HepG2 (cell line): Measurements from ENCODE around the gene GCDH. TPM values are rescaled to one million over a fixed set of nuclear protein-coding genes. Genes with fewer than 3 reads are reported as not detected.

ENCODE experiments used
- ATAC-seq: fragments of 200-7000 bp; cut with Tn5 transposase; 3 replicates; pipeline ENCODE4 v1.9.1; 2020; ENCODE audit warnings: mild to moderate bottlenecking, moderate library complexity
- BruUV-seq: library from RNA; stranded (reverse); fragments of 400-500 nt; replicated peaks from 2 replicates; lab custom pipeline; 2021; lab: Mats Ljungman, UMichigan
- CTCF ChIA-PET: fragments of 300-600 bp; formaldehyde crosslinking; extraction: SDS; loops from one replicate; lab custom pipeline; 2021; ENCODE audit warnings: low total read pairs, inconsistent platforms, low intra/inter-chr PET ratio; lab: Yijun Ruan, JAX
- POLR2A ChIA-PET: fragments of 350-600 bp; sonication (Branson Sonifier 250); formaldehyde crosslinking; loops from one replicate; lab custom pipeline; 2020; ENCODE audit warnings: antibody characterized with exemption, inconsistent platforms; lab: Yijun Ruan, JAX
- DNase-seq: peaks from one replicate; pipeline ENCODE4 v3.0.0-alpha.2; 2015; ENCODE audit warnings: low spot score
- FAIRE-seq: peaks from 3 replicates; lab custom pipeline; 2011; peaks lifted over from hg19 to GRCh38; lab: Jason Lieb, UNC
- H2AFZ ChIP-seq: one replicate; pipeline ENCODE4 v1.6.1; 2011; ENCODE audit warnings: low read length, inconsistent platforms
- H3K27ac ChIP-seq: fragments of 300-600 bp; 3 replicates; pipeline ENCODE4 v1.8.0; 2011; ENCODE audit warnings: mixed run types, mild to moderate bottlenecking, mixed read lengths, low read length, inconsistent platforms; ENCODE audit not compliant: insufficient read depth; ENCODE audit errors: extremely low read length
- H3K27me3 ChIP-seq, 2 experiments: fragments of 200-600 bp in 1 of 2; 2 replicates in 1 of 2; 3 replicates in 1 of 2; pipeline versions ENCODE4 v1.6.0 to v1.8.0; 2011; ENCODE audit warnings: low read length in 2 of 2, mild to moderate bottlenecking in 2 of 2, moderate library complexity in 2 of 2, inconsistent platforms in 1 of 2; ENCODE audit not compliant: insufficient read depth in 2 of 2, control insufficient read depth in 1 of 2
- H3K36me3 ChIP-seq, 2 experiments: fragments of 200-600 bp in 1 of 2; replicated peaks in 1 of 2; 2 replicates in 1 of 2; 3 replicates in 1 of 2; pipeline versions ENCODE4 v1.5.1 to v1.8.0; 2011; ENCODE audit warnings: low read length in 2 of 2, inconsistent platforms in 1 of 2; ENCODE audit not compliant: insufficient read depth in 2 of 2, control insufficient read depth in 1 of 2
- H3K4me1 ChIP-seq: 2 replicates; pipeline ENCODE4 v1.5.1; 2012; ENCODE audit warnings: low read length, inconsistent platforms; ENCODE audit not compliant: insufficient read depth
- H3K4me2 ChIP-seq: 2 replicates; pipeline ENCODE4 v1.6.0; 2011; ENCODE audit warnings: low read depth, low read length, inconsistent platforms
- H3K4me3 ChIP-seq, 3 experiments: fragments of 200-600 bp in 1 of 3; sonication (generic), shearing (Covaris generic) in 1 of 3; replicated peaks in 1 of 3; 2 replicates each; pipeline ENCODE4 v1.5.1; 2011 to 2016; ENCODE audit warnings: low read length in 3 of 3, inconsistent platforms in 2 of 3, low read depth in 2 of 3, mild to moderate bottlenecking in 2 of 3, control low read depth in 1 of 3, mixed read lengths in 1 of 3; ENCODE audit not compliant: insufficient read depth in 1 of 3
- H3K79me2 ChIP-seq: one replicate; pipeline ENCODE4 v1.6.1; 2011; ENCODE audit warnings: low read length, inconsistent platforms; ENCODE audit not compliant: insufficient read depth
- H3K9ac ChIP-seq: 2 replicates; pipeline ENCODE4 v1.6.0; 2011; ENCODE audit warnings: mild to moderate bottlenecking, low read depth, low read length, inconsistent platforms; ENCODE audit not compliant: insufficient read depth
- H3K9me3 ChIP-seq: 2 replicates; pipeline ENCODE4 v1.5.1; 2012; ENCODE audit warnings: mild to moderate bottlenecking, low read length
- H4K20me1 ChIP-seq: 2 replicates; pipeline ENCODE4 v1.6.0; 2011; ENCODE audit warnings: inconsistent platforms, mild to moderate bottlenecking, low read length, moderate library complexity; ENCODE audit not compliant: insufficient read depth
- CCAR2 ChIP-seq: fragments of 200-400 bp; formaldehyde crosslinking; optimal IDR thresholded peaks from 2 replicates; pipeline ENCODE3; 2018; ENCODE audit warnings: low read depth, mild to moderate bottlenecking, low read length, moderate library complexity
- CSRNP1 ChIP-seq: sonication (generic); formaldehyde crosslinking; IDR thresholded peaks from 2 replicates; pipeline ENCODE4 v1.8.1; 2023; ENCODE audit warnings: mild to moderate bottlenecking, missing genetic modification reagents
- DMAP1 ChIP-seq: IDR thresholded peaks from 2 replicates; pipeline ENCODE4 v1.6.1; 2016
- HOXA3 ChIP-seq: sonication (generic); formaldehyde crosslinking; IDR thresholded peaks from 2 replicates; pipeline ENCODE4 v1.5.0; 2020; ENCODE audit warnings: missing genetic modification reagents
- RAD21 ChIP-seq: fragments of 450-650 bp; formaldehyde crosslinking; IDR thresholded peaks from 2 replicates; pipeline ENCODE4 v1.5.0; 2020; ENCODE audit warnings: mild to moderate bottlenecking
- YEATS2 ChIP-seq: sonication (generic); formaldehyde crosslinking; IDR thresholded peaks from 2 replicates; pipeline ENCODE4 v1.4.0; 2020; ENCODE audit warnings: missing genetic modification reagents, borderline replicate concordance
- ZFP82 ChIP-seq: sonication (generic); formaldehyde crosslinking; IDR thresholded peaks from 2 replicates; pipeline ENCODE4 v1.5.1; 2020; ENCODE audit warnings: mild to moderate bottlenecking, missing genetic modification reagents, borderline replicate concordance
- ZNF382 ChIP-seq: sonication (generic); formaldehyde crosslinking; IDR thresholded peaks from 2 replicates; pipeline ENCODE4 v1.5.0; 2020; ENCODE audit warnings: missing genetic modification reagents, mild to moderate bottlenecking, borderline replicate concordance
- ZNF687 ChIP-seq: sonication (generic); formaldehyde crosslinking; IDR thresholded peaks from 2 replicates; pipeline ENCODE4 v1.5.1; 2020; ENCODE audit warnings: mild to moderate bottlenecking, missing genetic modification reagents, moderate library complexity
- ZNF782 ChIP-seq: sonication (generic); formaldehyde crosslinking; IDR thresholded peaks from 2 replicates; pipeline ENCODE4 v1.4.0; 2020; ENCODE audit warnings: missing genetic modification reagents, mild to moderate bottlenecking, borderline replicate concordance
- ZNF883 ChIP-seq: sonication (generic); formaldehyde crosslinking; IDR thresholded peaks from 2 replicates; pipeline ENCODE4 v1.5.1; 2020; ENCODE audit warnings: mild to moderate bottlenecking, missing genetic modification reagents; ENCODE audit errors: not compliant biosample characterization
- ZSCAN30 ChIP-seq: sonication (generic); formaldehyde crosslinking; IDR thresholded peaks from 2 replicates; pipeline ENCODE4 v1.5.0; 2020; ENCODE audit warnings: mild to moderate bottlenecking, missing genetic modification reagents
- WGBS: methylation state at CpG from one replicate; pipeline ENCODE4 v1.1.6; 2017; ENCODE audit warnings: low lambda C conversion rate; 5-methylcytosine and 5-hydroxymethylcytosine counted together
- in situ Hi-C: cut with HindIII; loops from 2 replicates; pipeline ENCODE4 v1.10.0; 2017; ENCODE audit warnings: low pct_unique_long_range_greater_than_20kb; ENCODE audit not compliant: extremely low pct_ligation_motif_present
- intact Hi-C: fragments of 100-400 bp; cut with micrococcal nuclease; formaldehyde crosslinking; loops from one replicate; pipeline ENCODE4 v1.10.0; 2022; ENCODE audit not compliant: unreplicated experiment
- polyA plus RNA-seq, 8 experiments: library from polyadenylated mRNA; depleted of rRNA in 3 of 8; stranded (reverse) in 7 of 8; unstranded in 1 of 8; fragments of >200 nt; fragmentation: Illumina TruSeq in 4 of 8; extraction: Trizol in 4 of 8; gene quantifications; 2 replicates each; pipeline versions ENCODE4 v1.2.1 to v1.2.3, GENCODE V29; 2011 to 2016; ENCODE audit warnings: low read depth in 4 of 8, missing spikeins in 1 of 8, mixed read lengths in 1 of 8; ENCODE audit not compliant: insufficient read depth in 1 of 8
- total RNA-seq, 5 experiments: library from RNA; depleted of rRNA; stranded (reverse); fragments of >200 nt; fragmentation: Illumina TruSeq; extraction: Trizol; gene quantifications; 2 replicates each; pipeline ENCODE4 v1.2.3, GENCODE V29; 2016; ENCODE audit warnings: low read depth in 1 of 5
- TF ChIP-seq, protein P1 (sequence below): sonication (generic); formaldehyde crosslinking; IDR thresholded peaks from 2 replicates; pipeline ENCODE4 v1.8.1; 2023; ENCODE audit warnings: mild to moderate bottlenecking, moderate library complexity, missing genetic modification reagents

Gene GCDH
- total and polyA plus RNA-seq, 2 of the 13 experiments (the other 11 are each of a cell fraction or from before 2014, with no cell fraction given), result 15.1 to 38.0 TPM

DNA sequence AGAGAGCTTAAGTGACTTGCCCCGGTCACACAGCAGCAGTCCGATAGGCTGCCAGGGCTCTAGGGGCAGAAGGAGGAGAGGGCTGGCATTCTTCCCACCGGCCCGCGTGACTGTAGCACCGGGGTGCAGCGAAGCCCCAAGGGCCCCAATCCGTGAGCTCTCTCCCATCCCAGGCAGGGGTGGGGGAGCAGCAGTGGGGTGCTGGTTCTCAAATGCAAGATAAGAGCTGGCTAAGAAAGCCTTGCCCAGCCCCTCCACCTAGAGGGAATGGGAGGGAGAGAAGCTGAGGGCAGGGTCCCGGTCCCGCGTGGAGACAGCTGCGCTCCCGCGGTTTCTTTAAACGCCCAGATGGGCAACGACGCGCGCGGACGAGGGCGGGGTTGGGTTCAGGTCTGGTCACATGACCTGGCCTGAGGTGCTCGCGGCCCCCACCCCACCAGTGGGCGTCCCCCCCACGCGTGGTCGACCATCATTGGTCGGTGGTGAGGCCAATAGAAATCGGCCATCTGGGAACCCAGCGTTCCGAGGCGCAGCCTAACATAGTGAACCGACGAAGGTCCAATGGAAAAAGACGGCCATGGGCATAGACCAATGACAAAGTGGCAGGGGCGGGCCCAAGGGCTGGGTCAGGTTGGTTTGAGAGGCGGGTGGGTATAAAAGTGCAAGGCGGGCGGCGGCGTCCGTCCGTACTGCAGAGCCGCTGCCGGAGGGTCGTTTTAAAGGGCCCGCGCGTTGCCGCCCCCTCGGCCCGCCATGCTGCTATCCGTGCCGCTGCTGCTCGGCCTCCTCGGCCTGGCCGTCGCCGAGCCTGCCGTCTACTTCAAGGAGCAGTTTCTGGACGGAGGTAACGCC lies 47.2 kb downstream of the GCDH start, which contains the start of gene CALR (continued):
- TF ChIP-seq ZNF382 (CRISPR knock-in tag), result no peak
- peak; percentile 95 for TF ChIP-seq ZNF782 (CRISPR knock-in tag)
- TF ChIP-seq ZFP82, result 0 out of 2 replicates have a peak, but pooled peaks have one; percentile 57

- peak; percentile 37 for ATAC-seq
- Histone ChIP-seq H3K4me3 (peak overlapping the region; percentile 84 to 97 (median 88)), H2AFZ (no peak overlapping the region), H3K4me2 (peak overlapping the region; percentile 96), H3K79me2 (peaks cover 31% of the 10 kb centered on the region), H3K9me3 (no peaks in the 10 kb centered on the region), H3K27ac (peak overlapping the region; percentile 79), H4K20me1 (peaks cover 13% of the 10 kb centered on the region), H3K9ac (peak overlapping the region; percentile 99), H3K36me3 (peaks cover 13 to 38% of the 10 kb centered on the region in 2 experiments), H3K4me1 (peaks cover 48% of the 10 kb centered on the region), H3K27me3 (peaks cover 0 to 5% of the 10 kb centered on the region in 2 experiments; a peak in 1 of 5 replicates)
- 0% methylated on average over 18 of the region's 54 CpGs for WGBS
- ChIA-PET CTCF (no interaction called here), POLR2A (interaction anchor here (1.8 kb wide), 1 partner anchor 116 kb away, joined by 5 read pairs; no protein-coding TSS in a partner anchor)
- TSS peak; percentile 80 for BruUV-seq
- intact Hi-C loops (no loop called here), in situ Hi-C loops (no loop called here)
- FAIRE-seq, result no peak
- no peak for DNase-seq
- TF ChIP-seq ZNF687 (CRISPR knock-in tag) (peak; percentile 6; the same call in 1 of the 2 replicates), CCAR2 (no peak), HOXA3 (no peak), ZSCAN30 (no peak), CSRNP1 (CRISPR knock-in tag) (no peak), YEATS2 (no peak), ZNF883 (peak; percentile 15), DMAP1 (no peak), RAD21 (CRISPR knock-in tag) (0 out of 2 replicates have a peak, but pooled peaks have one; percentile 6)
- TF ChIP-seq, protein P1, sequence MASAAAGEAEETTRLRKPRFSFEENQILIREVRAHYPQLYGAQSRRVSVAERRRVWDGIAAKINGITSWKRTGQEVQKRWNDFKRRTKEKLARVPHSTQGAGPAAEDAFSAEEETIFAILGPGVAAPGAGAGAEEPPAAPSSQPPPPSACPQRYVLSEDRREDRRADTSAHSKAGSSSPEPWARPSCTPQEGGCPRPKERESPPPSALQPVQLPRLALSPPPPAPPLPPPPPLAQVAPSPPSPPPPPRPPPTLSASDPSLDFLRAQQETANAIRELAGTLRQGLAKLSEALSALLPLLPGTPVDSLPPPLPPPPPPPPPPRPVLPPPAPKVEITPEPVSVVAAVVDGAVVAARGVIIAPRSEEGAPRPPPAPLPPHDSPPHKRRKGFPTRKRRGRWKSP (CRISPR knock-in tag), result no peak
Measured at GRCh38 chr19:12938779-12939601, 48.0 kb downstream of the GCDH start.
